Stimulated activated CD4-positive, alpha-beta T cell treated with anti-CD3 and anti-CD28 coated beads, Interleukin-2, amount 100 ng/mL, for 4 hours (primary cell): ENCODE measurements around the gene TTLL9.
"Not testable (repeated sequence)": the region's sequence is repeated elsewhere in the genome, so short reads cannot be mapped to it uniquely, and the experiment has no call there.

Experiments
- DNase-seq: peaks from one replicate; pipeline ENCODE4 v3.0.0-alpha.2; 2020; ENCODE audit warnings: low read depth

The TTLL9 gene

DNA sequence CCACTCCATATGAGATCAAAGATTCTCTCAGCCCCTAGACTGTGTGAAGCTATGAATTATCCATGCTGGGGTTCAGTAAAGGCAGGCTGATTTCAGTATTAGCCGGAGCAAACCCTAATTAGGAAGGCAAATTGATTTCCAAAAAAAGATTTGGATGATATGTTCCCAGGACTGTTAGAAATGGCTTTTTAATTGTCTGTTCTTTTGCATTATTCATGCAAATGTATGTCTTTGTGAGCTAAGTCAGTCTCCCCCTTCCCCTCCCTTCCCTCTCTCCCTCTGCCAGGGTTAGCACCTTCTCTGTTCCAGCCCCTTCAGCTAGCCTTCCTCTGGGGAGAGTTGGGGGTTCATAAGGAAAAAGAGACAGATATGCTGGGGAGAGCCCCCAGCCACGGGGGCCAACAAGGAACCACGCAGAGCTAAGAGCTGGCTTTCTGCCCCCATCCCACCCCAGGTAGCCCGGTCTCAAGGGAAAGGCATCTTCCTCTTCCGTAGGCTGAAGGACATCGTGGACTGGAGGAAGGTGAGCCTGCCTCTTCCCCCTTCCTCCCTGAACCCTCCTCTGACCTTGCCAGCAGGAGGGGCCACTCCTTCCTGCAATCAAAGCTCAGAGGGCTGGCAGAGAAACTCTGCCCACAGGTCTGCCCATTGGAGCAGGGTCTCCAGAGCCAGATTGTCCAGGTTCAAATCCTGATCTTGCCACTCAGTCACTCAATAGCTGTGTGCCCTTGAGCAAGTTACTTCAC lies 49.1 kb downstream of the TTLL9 start:
- DNase-seq: no peak

DNA sequence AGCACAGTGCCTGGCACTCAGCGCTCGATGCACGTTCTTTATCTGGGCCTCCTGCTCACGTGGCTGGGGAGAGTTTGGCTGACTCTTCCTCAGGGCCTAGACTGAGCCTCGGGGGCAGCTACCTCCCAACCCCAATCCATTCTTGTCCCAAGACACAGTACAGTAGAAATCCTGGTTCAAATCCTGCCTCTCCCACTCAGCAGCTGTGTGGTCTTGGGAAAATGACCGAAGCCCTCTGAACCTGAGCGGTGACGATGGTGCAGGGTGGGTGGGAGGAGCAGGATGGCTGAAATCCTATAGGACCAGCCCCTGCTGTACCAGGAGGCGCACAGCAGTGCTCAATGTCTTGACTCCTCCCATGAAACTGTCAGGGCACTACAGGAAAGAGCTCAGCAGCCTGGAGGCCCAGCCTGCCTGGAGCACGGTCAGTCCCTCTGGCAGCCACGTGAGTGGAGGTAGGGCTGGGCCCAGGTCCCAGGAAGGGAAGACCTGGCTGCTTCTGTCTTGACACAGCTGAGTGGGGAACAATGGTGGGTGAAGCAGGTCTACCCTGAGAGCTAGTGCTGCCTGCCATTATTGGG lies 49.9 kb downstream of the TTLL9 start:
- DNase-seq: no peak

DNA sequence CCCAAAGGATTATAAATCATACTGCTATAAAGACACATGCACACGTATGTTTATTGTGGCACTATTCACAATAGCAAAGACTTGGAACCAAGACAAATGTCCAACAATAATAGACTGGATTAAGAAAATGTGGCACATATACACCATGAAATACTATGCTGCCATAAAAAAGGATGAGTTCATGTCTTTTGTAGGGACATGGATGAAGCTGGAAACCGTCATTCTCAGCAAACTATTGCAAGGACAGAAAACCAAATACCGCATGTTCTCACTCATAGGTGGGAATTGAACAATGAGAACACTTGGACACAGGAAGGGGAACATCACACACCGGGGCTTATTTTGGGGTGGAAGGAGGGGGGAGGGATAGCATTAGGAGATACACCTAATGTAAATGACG lies 51.0 kb downstream of the TTLL9 start:
- DNase-seq: not testable (repeated sequence)

DNA sequence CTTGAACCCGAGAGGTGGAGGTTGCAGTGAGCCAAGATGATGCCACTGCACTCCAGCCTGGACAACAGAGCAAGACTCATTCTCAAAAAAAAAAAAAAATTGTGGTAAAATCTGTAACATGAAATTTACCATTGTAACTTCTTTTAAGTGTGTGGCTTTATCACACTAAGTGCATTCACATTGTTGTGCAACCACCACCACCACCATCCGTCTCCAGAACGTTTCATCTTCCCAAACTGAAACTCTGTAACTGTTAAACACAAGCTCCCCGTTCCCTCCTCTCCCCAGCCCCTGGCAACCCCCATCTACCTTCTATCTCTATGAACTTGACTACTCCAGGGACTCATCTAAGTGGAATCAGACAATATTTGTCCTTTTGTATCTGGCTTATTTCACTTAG lies 51.7 kb downstream of the TTLL9 start:
- DNase-seq: no peak

DNA sequence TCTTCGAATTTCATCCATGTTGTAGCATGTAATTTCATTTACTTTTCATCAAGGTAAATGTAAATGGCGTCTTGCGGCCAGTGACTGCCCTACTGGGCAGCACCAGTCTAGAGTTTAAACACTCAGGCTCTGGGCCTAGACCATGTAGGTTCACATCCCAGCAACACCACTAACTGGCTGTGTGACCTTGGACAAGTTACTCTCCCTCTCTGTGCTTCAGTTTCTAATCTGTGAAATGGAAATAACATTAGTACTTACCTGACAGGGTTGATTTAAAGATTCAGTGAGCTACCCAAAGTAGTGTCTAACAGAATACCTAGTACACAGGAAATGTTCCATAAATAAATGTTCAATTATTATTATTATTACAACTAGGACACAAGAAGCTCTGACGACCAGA lies 52.2 kb downstream of the TTLL9 start:
- DNase-seq: no peak

DNA sequence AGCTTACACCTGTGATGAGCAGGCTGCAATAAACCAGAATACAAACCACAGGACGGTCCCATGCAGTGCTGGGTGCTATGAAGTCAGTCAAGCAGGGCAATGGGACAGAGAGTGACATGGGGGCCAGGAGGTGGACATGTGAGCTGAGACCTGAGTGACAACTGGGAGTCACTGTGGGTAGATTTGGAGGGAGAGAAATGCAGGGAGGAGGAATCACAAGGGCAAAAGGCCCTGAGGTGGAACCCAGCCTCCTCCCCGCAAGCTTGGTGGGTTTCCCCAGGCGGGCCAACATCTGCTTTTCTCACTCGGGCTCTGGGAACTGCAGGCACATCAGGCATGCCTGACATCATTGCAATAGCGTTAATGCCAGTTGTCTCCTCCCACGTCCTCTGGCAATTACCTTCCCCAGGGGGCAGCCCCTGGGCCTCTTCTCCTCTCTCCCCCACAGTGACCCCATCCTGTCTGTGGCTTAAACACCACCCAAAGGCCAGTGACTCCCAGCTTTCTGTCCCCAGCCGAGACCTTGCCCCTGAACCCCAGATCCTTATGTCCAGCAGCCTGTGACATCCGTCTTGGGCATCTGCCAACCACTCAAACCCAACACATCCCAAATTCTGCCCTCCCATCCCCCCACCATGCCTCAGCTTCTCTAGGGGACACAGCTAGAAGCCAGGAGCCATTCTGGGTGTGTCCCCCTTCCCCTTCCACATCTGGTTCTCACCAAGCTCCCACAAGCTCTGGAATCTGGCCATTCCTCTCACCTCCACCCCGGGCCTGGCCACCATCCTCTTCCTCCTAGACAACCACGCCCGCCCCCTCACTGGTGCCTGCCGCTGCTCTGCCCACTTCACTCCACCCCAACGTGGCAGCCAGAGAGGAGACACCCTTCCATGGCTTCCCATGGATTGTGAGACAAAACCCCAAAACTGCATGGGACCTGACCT lies 53.2 kb downstream of the TTLL9 start:
- no peak for DNase-seq

DNA sequence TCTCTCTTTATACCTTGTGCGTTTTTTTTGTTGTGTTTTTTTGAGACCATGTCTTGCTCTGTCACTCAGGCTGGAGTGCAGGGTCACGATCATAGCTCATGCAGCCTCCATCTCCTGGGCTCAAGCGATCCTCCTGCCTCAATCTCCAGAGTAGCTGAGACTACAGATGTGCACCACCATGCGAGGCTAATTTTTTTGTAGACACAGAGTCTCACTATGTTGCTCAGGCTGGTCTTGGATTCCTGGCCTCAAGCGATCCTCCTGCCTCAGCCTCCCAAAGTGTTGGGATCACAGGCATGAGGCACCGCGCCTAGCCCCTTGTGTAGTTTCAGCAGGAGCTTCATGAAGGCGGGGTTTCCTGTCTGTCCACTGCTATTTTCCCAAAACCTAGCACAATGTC lies 54.1 kb downstream of the TTLL9 start:
- DNase-seq: no peak

DNA sequence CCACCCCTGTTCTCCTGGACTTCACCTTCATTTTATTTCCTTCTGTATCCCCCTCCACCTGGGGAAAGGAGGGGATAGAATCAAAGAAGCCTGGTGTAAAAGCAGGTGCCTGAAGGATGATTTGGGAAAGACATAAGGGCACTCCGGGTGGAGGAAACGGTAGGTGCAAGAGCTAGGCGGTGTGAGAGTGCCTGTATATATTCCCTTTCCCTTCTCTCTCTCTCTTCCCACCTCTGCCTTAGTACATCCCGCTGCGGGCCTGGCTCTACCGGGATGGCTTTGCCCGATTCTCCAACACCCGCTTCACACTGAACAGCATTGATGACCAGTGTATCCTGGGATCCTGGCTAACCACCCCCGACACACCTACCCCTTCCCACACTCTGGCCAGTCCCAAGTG lies 55.2 kb downstream of the TTLL9 start:
- no peak for DNase-seq

DNA sequence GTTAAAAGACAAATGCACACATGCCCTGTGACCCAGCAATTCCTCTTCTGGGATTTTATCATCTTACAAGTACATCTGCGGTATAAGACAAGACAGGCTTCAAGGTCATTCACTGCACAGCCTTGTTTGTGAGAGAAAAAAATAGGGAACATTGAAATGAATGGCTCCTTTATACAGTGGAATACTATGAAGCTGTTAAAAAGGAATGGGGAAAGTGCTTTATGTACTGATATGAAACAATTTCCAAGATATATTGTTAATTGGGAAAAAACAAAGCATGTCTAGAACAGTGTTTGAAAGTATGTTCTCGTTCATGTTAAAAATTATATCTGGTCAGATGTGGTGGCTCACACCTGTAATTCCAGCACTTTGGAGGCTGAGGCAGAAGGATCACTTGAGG lies 56.1 kb downstream of the TTLL9 start:
- no peak for DNase-seq

DNA sequence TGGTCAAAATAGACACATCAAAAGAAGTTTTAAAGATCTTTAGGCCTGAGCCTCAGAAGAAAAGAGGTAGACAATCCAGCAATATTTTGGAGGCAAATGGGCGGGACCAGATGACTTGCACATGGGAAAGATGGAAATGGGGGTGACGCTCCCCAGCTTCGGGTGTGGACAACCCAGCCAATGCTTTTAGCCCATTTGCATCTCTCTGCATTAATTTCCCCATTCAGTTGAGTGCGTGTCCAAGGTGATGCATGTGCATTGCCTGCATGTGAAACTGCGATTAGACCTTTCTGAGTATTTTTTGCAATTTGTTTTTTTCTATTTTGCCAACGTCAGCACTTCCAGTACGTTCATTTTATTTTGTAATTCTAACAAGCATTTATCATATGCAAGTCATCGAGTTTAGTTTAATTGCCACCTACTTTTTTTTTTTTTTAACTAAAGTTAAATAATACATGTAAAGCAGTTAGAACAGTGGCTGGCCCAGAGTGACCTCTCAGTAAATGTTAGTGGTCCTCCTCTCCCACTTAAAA lies 57.3 kb downstream of the TTLL9 start:
- no peak for DNase-seq

DNA sequence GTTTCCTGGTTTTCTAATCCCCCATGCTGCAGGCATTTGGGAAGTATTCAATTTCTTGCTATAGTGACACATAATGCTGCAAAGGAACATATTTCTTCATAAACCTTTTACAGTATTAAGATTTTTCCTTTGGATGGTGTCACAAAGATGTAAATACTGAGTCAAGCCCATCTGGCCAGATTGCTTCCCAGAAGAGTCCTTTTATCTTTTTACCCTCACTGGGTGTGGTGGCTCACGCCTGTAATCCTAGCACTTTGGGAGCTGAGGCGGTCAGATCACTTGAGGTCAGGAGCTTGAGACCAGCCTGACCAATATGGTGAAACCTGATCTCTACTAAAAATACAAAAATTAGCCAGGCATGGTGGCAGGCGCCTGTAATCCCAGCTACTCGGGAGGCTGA lies 59.2 kb downstream of the TTLL9 start:
- DNase-seq: not testable (repeated sequence)

DNA sequence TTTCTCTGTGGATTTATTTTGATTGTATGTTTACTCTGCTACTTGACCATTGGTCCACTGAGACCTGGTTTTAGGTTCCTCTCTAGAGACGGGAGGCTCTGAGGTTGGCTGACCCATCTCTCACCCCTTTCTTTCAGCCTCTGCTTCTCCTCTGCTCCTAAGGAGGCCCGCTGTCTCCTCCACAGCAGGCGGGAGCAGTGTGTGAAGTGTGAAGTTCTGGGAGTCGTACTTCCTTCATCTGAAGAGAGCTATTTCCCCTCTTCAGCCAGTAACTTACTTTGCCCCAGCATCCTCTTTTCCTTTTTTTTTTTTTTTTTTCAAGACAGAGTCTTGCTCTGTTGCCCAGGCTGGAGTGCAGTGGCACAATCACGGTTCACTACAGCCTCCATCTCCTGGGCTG lies 60.3 kb downstream of the TTLL9 start:
- no peak for DNase-seq

DNA sequence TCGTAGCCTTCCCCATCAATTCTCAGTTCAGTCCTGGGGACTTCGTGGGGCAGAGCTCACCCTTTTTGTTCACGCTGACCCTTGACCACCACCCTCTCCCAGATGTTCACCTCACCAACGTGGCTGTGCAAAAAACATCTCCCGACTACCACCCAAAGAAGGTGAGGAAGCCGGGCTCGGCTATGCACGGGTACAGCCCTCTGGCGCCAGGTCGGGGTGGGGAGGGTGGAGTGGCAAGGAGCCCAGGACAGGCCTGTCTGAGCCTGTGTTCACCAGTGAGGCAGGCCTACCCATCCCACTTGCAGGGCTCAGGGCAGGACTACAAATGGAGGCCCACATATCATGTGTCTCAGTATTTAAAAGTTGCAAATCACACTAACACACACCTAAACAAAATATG lies 63.3 kb downstream of the TTLL9 start:
- DNase-seq: no peak

DNA sequence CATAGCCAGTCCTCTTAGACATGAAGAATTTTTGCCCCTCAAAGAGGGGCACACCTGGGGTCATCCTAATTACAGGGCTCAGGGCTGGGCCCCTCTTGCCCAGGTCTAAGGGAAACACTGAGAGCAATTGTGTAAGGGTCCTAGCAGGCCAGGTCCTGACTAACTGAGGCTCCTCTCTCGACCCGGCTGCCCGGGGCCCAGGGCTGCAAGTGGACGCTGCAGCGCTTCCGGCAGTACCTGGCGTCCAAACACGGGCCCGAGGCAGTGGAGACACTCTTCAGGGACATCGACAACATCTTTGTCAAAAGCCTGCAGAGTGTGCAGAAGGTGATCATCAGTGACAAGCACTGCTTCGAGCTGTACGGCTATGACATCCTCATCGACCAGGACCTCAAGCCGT lies 64.1 kb downstream of the TTLL9 start:
- no peak for DNase-seq

DNA sequence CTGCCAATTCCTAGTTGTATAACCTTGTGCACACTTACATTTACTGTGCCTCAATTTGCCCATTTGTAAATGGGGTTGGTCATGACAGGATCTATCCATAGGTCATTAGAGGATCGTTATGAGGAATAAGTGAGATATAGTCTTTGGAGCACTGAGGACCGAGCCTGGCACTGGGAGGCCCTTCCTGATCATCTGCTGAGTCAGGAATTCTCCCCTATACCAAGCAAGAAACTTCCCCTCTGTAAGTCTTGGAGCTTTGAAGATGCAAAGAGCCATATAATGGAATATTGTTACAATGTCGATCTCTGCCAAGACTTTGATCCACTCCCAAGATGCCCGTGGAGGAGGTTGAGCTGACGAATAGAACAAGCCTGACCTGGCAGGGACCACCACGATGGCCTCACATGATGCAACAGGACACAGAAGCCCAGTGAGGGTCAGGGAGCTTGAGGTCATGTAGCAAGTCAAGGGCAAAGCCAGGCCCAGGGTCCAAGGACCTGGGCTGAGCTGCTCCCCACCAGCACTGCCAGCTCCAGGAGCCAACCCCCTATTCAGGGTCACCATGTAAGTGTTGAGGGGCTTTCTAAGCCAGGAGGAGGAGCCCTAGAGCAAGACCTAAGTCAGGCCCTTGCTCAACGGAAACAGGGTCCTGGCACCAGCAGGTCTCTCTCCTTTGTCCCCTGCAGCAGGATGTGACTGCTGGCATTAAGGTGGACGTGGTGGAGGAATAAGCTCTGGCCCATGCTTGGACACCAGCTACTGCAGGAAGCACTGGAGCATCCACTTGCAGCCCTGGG lies 64.7 kb downstream of the TTLL9 start:
- no peak for DNase-seq

DNA sequence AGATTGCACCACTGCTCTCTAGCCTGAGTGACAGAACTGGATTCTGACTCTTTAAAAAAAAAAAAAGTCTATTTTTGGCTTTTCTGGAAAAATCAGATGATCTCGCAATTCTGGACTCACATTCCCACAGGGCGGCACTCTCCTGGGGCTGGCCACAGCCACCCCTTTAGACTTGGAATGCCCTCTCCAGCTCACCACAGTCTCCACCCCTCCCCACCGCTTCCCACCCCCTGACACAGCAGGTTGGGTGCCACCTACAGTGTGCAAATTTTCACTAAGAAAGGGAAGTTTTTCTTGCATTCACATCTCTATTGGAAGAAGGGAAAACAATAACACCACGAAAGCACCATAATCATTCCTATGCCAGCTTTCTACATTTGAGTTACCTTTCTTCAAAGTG lies 66.0 kb downstream of the TTLL9 start:
- DNase-seq: no peak

DNA sequence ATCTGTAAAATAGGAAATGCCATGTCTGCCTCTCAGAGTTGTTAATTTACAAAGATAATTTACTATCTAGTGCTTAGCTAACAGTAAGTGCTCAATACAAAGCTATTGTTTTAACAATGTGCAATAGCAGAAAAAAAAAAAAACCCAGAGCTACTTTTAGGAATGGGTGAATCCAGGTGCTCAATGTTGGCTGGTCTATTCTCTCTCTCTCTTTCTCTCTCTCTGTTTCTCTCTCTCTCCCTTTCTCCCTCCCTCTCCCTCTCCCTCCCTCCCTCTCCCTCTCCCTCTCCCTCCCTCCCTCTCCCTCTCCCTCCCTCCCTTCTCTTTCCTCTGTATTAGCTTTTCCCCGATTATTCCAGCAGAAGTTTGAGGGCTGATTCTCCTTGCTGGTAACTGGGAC lies 67.4 kb downstream of the TTLL9 start:
- DNase-seq: no peak

DNA sequence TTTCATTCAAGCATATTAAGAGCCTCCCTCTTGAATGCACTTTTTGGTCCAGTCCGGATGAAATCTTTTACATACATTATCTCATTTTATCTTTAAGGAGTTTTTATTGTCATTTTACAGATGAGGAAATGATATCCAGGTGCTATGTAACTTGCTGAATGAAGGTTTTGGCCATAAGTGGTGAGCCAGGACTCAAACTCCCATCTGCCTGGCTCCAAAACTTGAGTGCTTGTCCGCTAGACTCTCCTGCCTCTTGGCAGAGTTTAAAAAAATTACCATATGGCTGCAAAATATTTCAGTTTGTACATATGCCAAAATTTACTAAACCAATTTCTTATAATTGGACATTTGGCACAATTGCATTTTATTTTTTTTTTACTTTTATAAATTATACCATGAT lies 69.2 kb downstream of the TTLL9 start:
- no peak for DNase-seq

DNA sequence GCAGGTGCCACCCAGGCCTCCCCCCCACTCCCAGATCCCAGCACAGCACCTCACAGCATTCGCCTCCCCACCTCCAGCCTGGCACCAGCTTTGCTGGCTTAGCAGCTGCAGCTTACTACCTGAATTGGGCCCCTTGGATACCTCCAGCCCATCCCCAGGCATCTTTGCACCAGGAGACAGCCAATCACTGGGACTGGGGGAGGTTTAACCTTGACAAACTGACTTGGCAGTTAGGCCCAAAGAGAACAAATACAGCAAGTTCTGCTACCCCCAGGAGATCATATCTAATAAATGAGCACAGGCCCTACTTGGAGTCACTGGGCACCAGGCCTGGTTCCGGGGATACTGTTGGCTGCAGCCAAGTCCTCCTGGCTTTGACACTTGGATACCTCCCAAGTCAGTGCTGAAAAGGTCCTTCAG lies 72.6 kb downstream of the TTLL9 start:
- DNase-seq: no peak

DNA sequence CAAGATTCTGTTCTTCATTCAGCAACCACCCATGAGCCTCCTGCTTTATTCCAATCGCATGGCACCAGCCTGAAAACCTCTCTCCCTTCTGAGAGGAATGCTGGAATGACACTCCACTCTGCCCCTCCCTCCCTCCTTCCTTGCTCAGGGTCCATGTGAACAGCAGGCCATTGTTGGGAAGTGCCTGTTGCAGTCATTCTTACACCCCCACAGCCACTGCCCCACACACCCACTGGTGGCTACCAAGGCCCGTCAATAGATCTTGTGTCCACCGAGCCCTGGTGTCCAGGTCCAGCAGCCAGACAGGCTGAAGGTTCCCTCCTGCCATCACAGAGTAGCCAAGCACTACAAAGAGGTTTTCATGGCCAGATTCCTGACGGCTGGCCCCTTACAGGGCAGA lies 74.9 kb downstream of the TTLL9 start:
- DNase-seq: no peak

DNA sequence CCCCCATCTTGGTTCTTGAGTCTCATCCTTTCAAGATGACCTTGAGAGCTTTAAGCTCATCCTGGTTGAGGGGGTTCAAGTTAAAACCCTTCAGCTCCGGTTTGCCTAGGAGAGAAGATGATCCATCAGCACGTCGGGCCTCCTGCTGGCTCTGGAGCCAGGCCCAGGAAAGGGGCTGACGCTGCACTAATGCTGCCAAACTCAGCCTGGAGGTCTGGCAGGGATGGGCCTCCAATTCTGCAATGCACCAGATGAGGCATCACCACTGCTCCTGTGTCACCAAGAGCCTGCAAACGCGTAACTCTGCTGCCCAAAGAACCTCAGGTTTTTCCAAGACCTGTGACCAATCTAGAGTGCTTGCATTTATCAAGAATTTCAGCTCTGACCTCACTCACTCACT lies 75.4 kb downstream of the TTLL9 start:
- no peak for DNase-seq

DNA sequence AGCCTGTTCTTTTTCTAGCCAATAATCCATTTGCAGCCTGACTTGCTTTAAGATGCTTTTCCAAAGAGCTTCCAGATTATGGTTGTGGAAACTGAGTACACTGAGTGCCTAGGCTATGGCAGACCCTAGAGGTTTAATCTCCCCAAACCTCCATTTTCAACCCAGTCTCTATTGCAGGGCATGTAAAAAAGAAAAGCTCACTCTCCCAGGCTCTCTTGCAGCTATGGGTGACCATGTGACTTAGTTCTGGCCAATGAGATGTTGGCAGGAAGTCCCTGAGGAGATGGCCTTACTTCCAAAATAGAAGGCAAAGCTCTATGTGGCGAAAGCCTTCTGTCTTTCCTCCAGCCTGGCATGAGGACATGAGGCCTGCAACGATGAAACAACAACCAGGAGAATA lies 77.6 kb downstream of the TTLL9 start:
- DNase-seq: no peak
